ENCODE data around the gene OR10AD1. TPM values are rescaled to one million over a fixed set of nuclear protein-coding genes. Genes with fewer than 3 reads are reported as not detected.

The OR10AD1 gene
- total RNA-seq, 1 donor from 2014 or later: not detected

DNA sequence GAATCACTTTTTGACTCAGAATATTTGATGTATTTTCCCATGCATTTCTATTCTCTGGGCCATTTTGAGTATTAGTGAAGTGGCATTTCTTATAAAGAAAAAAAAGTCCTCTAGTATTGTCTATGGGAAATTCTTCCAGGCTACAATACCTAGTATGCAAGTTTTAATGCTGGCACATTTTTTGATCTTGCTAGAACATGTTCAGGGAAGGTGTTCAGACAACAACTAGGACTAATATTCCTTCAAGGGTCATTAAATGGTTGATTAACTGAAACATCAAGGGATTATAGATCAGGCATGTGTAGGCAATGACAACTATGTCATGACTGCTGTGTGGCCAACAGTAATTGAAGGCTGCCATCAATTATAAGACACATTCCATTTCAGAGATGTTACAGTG is 12.0 kb downstream of the OR10AD1 start:
- ATAC-seq: peak; percentile 77

DNA sequence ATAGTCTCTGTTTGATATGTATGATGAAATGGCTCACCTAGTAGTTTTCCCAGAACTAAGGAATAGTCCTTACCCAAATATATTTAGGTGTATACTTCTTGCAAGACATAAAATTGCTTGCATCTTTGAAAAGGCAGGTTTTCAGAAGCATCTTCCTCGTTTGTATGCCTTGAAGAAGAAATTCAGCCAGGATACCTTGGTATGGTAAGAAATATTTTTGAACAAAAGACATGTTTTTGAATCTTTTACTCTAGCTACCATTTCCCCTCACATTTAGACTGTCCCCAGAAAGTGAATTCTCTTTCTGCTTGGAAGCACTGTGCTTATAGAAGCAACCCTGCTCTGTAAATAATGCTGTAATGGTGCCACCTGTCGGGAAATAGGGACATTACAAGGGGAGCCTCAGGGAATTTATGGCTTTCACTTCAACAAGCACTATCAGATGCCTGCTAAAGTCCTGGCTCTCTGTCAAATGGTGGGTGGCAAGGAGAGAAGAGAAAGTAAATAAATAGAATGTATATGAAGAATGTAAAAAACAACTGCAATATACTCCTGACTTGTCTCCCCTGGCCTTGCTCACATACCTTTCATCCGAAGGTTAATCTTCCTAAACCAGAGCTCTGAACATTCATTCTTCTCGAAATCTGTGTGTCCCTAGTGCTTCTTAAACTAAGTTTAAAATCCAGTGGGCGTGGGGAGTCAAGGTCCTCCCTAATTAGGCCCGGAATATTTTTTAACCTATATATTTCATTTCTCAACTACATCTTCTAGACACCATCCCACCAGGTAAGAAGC is 13.6 kb downstream of the OR10AD1 start:
- peak; percentile 66 for ATAC-seq

DNA sequence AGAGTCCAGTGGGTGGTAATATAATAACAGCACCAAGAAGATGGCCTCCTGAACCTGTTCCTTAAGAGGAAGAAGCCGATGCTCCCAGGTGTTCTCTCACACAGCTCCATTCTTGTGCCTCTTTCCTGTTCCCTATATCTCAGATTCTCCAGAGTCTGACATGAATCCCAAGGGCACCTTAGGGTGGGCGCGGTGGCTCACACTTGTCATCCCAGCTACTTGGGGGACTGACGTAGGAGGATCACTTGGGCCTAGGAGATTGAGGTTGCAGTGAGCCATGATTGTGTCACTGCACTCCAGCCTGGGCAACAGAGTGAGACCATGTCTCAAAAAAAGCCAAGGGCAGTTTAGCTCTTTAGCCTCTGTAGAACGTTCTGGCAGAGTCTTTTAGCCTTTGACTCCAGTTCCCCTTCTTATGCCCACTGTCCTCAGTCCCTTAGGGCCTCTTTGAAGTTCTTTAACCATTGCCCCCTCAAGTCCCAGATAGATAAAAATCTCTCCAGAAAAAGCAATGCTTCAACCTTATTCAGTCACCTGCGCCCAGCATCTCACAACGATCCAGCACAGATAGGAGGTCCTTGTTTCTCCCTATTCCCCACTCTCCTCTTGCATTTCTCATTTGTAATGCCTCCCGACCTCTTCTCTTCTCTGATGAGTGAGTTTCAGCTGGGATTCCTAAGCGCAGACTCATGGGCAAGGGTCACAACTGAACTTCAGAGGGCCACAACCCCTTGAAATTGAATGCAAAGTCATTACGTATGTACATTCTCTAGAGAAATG is 15.0 kb downstream of the OR10AD1 start:
- no peak for ATAC-seq

GRCh38 chr12:48185181-48185919 is 17.7 kb downstream of the OR10AD1 start:
- ATAC-seq: peak; percentile 38

DNA sequence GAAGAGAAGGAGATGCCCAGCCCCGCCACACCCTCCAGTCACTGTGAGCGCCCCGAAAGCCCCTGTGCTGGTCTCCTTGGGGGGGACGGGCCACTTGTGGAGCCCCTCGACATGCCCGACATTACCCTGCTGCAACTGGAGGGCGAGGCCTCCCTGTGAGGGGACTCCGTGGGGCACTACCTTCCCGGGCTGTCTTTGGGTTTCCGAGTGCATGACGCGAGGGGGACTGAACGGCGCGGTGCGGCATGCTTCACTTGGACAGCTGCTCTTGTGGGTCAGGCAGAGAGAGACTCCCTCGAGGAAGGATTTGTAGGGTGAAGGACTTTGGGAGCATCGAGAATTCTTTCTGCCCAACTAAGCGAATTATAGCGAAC is 18.6 kb downstream of the OR10AD1 start:
- ATAC-seq: peak; percentile 4

- peak; percentile 2 for ATAC-seq
Measured at GRCh38 chr12:48183876-48184548, 19.1 kb downstream of the OR10AD1 start.

DNA sequence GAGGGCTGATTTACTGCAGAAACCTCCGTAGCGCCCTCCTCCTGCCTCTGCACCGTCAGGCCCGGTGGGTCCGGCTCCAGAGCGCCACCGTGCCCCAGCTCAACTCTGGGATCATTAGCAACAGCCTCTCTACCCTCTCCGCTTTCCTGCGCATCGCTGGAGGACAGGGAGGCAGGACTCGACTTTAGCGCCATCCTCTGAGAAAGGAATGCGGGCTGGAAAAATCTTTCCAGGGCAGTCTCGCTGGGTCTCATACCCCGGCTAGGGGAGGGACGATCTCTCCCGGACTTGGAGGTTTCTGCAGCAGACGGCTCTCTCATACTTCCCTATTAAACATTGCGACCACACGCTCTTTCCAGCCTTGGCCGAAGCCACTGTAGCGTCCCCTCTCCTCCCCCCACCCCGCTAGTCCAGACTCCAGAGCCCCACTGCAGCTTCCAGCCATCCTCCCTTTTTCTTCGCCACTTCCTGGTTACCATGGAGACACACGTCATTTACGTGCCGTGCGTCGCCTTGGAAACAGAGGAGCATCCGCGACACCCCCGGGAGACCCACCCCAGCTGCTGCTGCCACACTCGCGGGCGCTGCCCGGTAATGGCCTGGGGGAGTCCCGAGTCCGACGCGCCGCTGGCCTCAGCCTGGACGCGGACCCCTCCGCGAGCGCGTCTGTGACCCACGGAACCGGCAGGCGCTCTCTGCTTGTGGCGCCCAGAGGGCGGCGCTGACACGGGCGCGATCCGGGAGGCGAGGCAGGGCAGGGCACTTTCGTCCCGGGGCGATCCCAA is 19.8 kb downstream of the OR10AD1 start, which contains the start of gene CCDC184:
TSS of gene CCDC184 (plus strand) at position 554 of the 785 bp plus-strand sequence. CDS start 479 bp downstream, outside the sequence.
- peak; percentile 59 for ATAC-seq

GRCh38 chr12:48182631-48183030 is 20.5 kb downstream of the OR10AD1 start:
- ATAC-seq: no peak

DNA sequence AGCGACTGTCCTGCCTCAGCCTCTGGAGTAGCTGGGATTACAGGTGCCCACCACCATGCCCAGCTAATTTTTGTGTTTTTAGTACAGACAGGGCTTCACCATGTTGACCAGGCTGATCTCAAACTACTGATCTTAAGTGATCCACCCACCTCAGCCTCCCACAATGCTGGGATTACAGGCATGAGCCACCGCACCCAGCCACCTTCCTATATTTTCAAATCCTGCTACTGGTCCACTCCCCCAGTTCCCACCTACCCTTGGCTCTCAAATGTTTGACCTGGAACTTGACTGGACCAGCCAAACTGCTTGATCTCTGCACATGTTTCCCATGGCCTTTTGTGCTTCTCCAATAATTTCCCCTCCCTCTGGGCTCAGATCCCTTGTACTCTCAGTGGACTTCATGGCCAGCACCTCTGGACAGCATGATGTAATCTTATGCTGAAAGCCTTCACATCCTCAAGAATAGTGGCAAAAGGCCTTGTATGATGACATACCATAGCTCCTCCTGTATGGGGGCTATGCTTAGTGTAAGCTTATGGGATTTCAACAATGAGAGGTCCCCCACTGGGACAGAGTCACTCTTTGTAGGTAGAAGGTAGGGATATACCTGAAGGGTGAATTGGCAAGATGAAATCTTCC is 22.1 kb downstream of the OR10AD1 start:
- ATAC-seq: no peak

GRCh38 chr12:48180424-48180823 is 22.7 kb downstream of the OR10AD1 start:
- ATAC-seq: no peak

- ATAC-seq: no peak
Measured at GRCh38 chr12:48179466-48179865, 23.6 kb downstream of the OR10AD1 start.

DNA sequence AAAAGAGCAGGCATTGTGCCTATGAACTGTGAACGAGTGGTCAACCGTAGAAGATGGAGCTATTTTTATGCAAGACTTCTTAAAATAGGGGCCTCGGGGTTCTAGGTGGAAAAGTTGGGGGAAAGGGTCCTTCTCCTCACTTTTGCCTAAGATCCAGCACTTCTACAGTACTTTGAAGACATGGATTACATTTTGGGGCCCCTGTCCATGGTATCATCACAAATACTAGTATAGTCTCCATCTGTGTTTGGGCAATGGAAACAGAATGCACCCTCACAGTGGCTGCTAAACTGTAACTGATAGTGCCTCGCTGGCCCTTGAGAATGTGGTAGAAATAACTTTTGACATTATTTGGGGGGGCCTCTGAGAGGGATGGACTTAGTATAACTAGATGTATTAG is 25.1 kb downstream of the OR10AD1 start:
- ATAC-seq: no peak

DNA sequence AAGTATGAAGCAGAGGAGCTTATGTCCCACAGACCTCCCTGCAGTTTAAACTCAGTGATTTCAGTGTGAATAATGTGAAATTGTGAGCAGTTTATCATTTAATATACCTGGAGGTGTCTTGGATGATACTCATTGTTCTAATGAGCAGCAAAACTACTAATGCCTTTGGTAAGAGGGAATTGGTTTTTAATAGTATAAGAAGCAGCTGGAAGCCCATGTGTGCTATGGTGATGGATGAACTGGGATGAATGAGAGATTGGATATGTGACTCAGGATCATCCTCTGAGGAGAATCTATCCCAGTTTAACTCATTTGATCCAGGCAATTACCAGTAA is 26.7 kb downstream of the OR10AD1 start:
- no peak for ATAC-seq

- no peak for ATAC-seq
Measured at GRCh38 chr12:48175613-48176416, 27.3 kb downstream of the OR10AD1 start.

- no peak for ATAC-seq
Measured at GRCh38 chr12:48169011-48169410, 34.1 kb downstream of the OR10AD1 start.

DNA sequence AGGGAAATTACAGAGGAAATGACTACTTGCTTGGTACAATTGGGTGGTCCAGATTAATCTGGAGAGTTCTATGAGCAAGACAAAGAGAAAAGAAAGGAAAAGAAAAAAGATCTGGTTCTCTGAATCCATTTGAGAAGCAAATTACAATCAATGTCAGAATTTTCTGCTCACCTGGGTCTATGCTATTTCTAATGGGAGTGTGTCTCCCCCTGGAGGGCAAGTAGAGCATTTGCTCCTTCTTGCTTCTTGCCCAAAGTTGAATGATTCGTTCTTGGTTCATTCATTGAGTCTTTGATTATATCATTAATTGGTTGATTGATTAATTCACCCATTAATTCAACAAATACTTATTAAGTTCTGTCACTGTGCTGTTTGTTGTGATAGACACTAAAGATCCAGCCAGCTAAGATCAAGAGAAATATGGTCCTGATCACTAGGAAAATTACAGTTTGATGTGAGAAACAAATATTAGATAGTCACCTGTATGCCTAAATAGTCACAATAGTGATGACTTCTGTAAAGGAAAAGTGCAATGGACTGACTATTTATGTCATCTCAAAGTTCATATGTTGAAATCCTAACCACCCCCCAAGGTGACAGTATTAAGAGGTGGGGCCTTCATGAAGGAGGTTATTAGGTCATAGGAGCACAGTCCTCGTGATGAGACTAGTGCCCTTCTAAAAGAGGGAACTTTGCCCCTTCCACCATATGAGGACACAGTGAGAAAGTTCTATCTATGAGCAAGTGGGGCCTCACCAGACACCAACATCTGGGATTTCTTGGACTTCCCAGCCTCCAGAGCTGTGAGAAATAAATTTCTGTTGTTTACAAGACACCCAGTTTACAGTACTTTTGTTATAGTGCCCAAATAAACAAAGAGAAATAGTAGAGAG is 37.8 kb downstream of the OR10AD1 start:
- peak; percentile 60 for ATAC-seq

DNA sequence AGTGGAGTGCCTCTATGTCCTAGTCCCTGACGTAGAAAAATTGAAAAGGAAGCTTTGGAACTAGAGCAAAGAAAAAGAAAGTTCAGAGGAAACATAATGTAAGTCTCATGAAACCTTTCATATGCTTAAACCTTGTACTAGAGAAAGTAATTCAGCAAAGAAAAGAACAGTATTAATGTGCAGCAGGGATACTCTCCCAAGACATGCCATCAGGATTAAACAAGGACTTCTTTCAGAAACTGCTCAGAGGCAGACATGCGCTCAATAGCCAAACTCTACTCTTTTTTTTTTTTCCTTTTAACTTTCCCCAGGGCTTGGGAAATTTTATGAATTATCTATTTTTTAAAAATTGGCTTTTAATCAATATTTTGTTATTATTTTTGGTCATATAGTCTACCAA is 38.6 kb downstream of the OR10AD1 start:
- no peak for ATAC-seq

GRCh38 chr12:48163150-48163747 is 39.8 kb downstream of the OR10AD1 start:
- ATAC-seq: no peak

DNA sequence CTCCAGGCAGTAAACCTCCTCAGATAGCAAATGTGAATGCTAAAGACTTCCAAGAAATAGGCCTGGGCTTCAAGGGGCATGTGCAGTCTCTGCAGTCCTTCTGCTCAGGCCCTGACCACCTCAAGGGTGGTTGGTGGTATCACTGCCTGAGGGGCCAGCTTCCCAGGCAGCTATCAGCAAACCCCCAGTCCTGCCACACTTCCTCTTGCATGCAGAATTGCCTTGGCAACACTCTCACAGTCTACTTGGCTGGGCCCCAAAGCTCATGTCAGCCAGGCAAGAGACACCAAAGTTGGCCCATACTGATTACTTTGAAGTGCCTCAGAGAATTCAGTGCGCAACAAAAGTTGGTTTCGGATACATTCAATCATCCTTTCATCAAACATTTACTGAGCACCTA is 42.3 kb downstream of the OR10AD1 start:
- ATAC-seq: no peak

Data from esophagus mucosa (tissue), 1 donor.